Mammary epithelial cell (primary cell): ENCODE measurements around the gene GSTA2.
"Not testable (repeated sequence)": the region's sequence is repeated elsewhere in the genome, so short reads cannot be mapped to it uniquely, and the experiment has no call there.

Experiments used
- EZH2 ChIP-seq: IDR thresholded peaks from 2 replicates; pipeline ENCODE4 v1.6.1; 2012; ENCODE audit warnings: low read length, inconsistent platforms, borderline replicate concordance
- TF ChIP-seq, protein P1 (sequence below), 2 donors: IDR thresholded peaks in 1 of 2; conservative IDR thresholded peaks in 1 of 2; 2 replicates each; pipeline ENCODE4 v1.5.1; 2011 to 2012; ENCODE audit warnings: inconsistent platforms in 2 of 2, low read length in 2 of 2, mild to moderate bottlenecking in 2 of 2, control low read depth in 1 of 2, low read depth in 1 of 2; ENCODE audit not compliant: insufficient read depth in 1 of 2; ENCODE audit errors: extremely low read depth in 1 of 2

DNA sequence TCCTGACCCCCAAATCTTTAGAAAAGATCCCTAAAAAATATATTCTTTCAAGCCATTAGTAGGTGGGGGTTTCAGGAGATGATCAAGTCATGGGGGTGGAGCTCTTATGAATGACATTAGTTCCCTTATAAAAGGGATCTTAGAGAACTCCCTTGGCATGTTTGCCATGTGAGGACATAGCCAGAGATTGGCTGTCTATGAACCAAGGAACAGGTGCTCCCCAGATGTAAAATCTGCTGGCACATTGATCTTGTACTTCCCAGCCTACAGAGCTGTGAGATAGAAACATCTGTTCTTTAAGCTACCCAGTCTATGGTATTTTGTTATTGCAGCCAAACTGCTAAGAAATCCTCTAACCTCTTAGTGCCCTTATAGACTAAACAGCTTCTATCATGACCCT lies 4.4 kb upstream of the GSTA2 start:
- TF ChIP-seq EZH2, result not testable (repeated sequence)
- TF ChIP-seq, protein P1, sequence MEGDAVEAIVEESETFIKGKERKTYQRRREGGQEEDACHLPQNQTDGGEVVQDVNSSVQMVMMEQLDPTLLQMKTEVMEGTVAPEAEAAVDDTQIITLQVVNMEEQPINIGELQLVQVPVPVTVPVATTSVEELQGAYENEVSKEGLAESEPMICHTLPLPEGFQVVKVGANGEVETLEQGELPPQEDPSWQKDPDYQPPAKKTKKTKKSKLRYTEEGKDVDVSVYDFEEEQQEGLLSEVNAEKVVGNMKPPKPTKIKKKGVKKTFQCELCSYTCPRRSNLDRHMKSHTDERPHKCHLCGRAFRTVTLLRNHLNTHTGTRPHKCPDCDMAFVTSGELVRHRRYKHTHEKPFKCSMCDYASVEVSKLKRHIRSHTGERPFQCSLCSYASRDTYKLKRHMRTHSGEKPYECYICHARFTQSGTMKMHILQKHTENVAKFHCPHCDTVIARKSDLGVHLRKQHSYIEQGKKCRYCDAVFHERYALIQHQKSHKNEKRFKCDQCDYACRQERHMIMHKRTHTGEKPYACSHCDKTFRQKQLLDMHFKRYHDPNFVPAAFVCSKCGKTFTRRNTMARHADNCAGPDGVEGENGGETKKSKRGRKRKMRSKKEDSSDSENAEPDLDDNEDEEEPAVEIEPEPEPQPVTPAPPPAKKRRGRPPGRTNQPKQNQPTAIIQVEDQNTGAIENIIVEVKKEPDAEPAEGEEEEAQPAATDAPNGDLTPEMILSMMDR (conservative IDR thresholded peaks at IDR 0.05 in 1 of 2, IDR thresholded peaks at IDR 0.05 in 1 of 2; ENCODE audit: extremely low read depth in 1 of 2, insufficient read depth in 1 of 2, low read depth in 1 of 2, low read length in 2 of 2), result not testable (repeated sequence)
